ENCODE data around the gene WDR12. TPM values are rescaled to one million over a fixed set of nuclear protein-coding genes. Genes with fewer than 3 reads are reported as not detected.
A peak's percentile ranks its signal among the peaks of the same experiment; 100 is the strongest.
"Not testable (repeated sequence)": the region's sequence is repeated elsewhere in the genome, so short reads cannot be mapped to it uniquely, and the experiment has no call there.

WDR12 gene
- total RNA-seq, result 10 to 100 TPM in 1 of 4 donors, 1 to 10 TPM in 3; 6.2 to 18.7 (median 7.6) TPM

GRCh38 chr2:202911512-202912341 is at the start of gene WDR12, which contains the start of gene CARF:
TSS of gene WDR12 (minus strand) at chr2:202911673. CDS start at chr2:202911476, 197 bp downstream.
TSS of gene CARF (plus strand) at chr2:202912275. CDS start at chr2:202941903, 29,628 bp downstream.
- WGBS, 2 donors, result 0% methylated on average over 37 to 39 of the region's 39 CpGs
- peak; percentile 92 to 98 for DNase-seq (ENCODE audit: low spot score in 2 of 2)
- H3K4me3 ChIP-seq (ENCODE audit: low read depth, poor library complexity, severe bottlenecking), result peak within 1 kb of the TSS; percentile 66
- TF ChIP-seq POLR2A (IDR thresholded peaks at IDR 0.05) (no peak), CTCF (IDR thresholded peaks at IDR 0.05) (no peak)
- intact Hi-C loops (cut with DNase I; ENCODE audit: low total_unique reads), result no loop called here

GRCh38 chr2:202960524-202960923 is 49.1 kb upstream of the WDR12 start:
- no peak for TF ChIP-seq CTCF (IDR thresholded peaks at IDR 0.05)
- no peak for TF ChIP-seq POLR2A (IDR thresholded peaks at IDR 0.05)
- intact Hi-C loops (cut with DNase I; ENCODE audit: low total_unique reads), result no loop called here
- no peak for DNase-seq (ENCODE audit: low spot score in 2 of 2)
- 92 to 99% methylated on average over 6 of the region's 6 CpGs for WGBS, 2 donors
- no peak overlapping the region for H3K4me3 ChIP-seq (ENCODE audit: low read depth, poor library complexity, severe bottlenecking)

GRCh38 chr2:202950592-202950991 is 39.1 kb upstream of the WDR12 start:
- no peak for TF ChIP-seq CTCF (IDR thresholded peaks at IDR 0.05)
- TF ChIP-seq POLR2A (IDR thresholded peaks at IDR 0.05), result no peak
- no peak for DNase-seq (ENCODE audit: low spot score in 2 of 2)
- no peak overlapping the region for H3K4me3 ChIP-seq (ENCODE audit: low read depth, poor library complexity, severe bottlenecking)
- intact Hi-C loops (cut with DNase I; ENCODE audit: low total_unique reads), result no loop called here
- 53 to 66% methylated on average over 2 of the region's 2 CpGs for WGBS, 2 donors

GRCh38 chr2:202949333-202949732 is 37.9 kb upstream of the WDR12 start:
- WGBS, 2 donors, result 95 to 100% methylated on average over 3 of the region's 3 CpGs
- DNase-seq (ENCODE audit: low spot score in 2 of 2); intact Hi-C loops (cut with DNase I; ENCODE audit: low total_unique reads); H3K4me3 ChIP-seq (ENCODE audit: low read depth, poor library complexity, severe bottlenecking): not testable (repeated sequence)

GRCh38 chr2:202945497-202945896 is 34.0 kb upstream of the WDR12 start:
- WGBS, 2 donors, result 96 to 98% methylated on average over 2 of the region's 2 CpGs
- intact Hi-C loops (cut with DNase I; ENCODE audit: low total_unique reads), result no loop called here

More at GRCh38 chr2:202945497-202945896, 34.0 kb upstream of the WDR12 start:
- DNase-seq (ENCODE audit: low spot score in 2 of 2), result no peak
- no peak for TF ChIP-seq CTCF (IDR thresholded peaks at IDR 0.05)
- no peak for TF ChIP-seq POLR2A (IDR thresholded peaks at IDR 0.05)
- no peak overlapping the region for H3K4me3 ChIP-seq (ENCODE audit: low read depth, poor library complexity, severe bottlenecking)

Data from lower leg skin (tissue), 4 donors.